ENCODE measurements around the gene HOXA9.

Gene HOXA9

GRCh38 chr7:27124096-27124901 is 41.0 kb downstream of the HOXA9 start:
- DNase-seq = no peak

- DNase-seq = no peak
Measured at GRCh38 chr7:27123477-27124053, 41.8 kb downstream of the HOXA9 start.

- DNase-seq = no peak
Measured at GRCh38 chr7:27123007-27123476, 42.3 kb downstream of the HOXA9 start.

- no peak for DNase-seq
Measured at GRCh38 chr7:27122077-27122910, 43.0 kb downstream of the HOXA9 start.

GRCh38 chr7:27121684-27122076 is 43.7 kb downstream of the HOXA9 start:
- DNase-seq = no peak

- DNase-seq = no peak
Measured at GRCh38 chr7:27119412-27119911, 45.9 kb downstream of the HOXA9 start.

- DNase-seq = no peak
Measured at GRCh38 chr7:27118580-27118979, 46.8 kb downstream of the HOXA9 start.

GRCh38 chr7:27117887-27118491 is 47.3 kb downstream of the HOXA9 start:
- no peak for DNase-seq

GRCh38 chr7:27116962-27117886 is 48.1 kb downstream of the HOXA9 start:
- no peak for DNase-seq

GRCh38 chr7:27116031-27116961 is 49.0 kb downstream of the HOXA9 start:
- DNase-seq = no peak

GRCh38 chr7:27115221-27116026 is 49.9 kb downstream of the HOXA9 start:
- DNase-seq = no peak

GRCh38 chr7:27114881-27115220 is 50.5 kb downstream of the HOXA9 start:
- DNase-seq = no peak

- DNase-seq = no peak
Measured at GRCh38 chr7:27113991-27114769, 51.2 kb downstream of the HOXA9 start.

GRCh38 chr7:27112955-27113949 is 52.1 kb downstream of the HOXA9 start:
- DNase-seq = no peak

Data from KG1 (cell line).